ENCODE results near the gene LARP1. TPM values are rescaled to one million over a fixed set of nuclear protein-coding genes. Genes with fewer than 3 reads are reported as not detected.

LARP1 gene
- total and polyA plus RNA-seq, 4 donors: 26.0 to 74.1 (median 32.6) TPM

- Histone ChIP-seq H3K4me3 (ENCODE audit: low read depth in 1 of 3, low read length in 3 of 3) (no peak overlapping the region), H3K9me3 (ENCODE audit: control insufficient read depth in 4 of 4, low read length in 3 of 4) (no peaks in the 10 kb centered on the region), H3K4me1 (ENCODE audit: control insufficient read depth in 4 of 4, insufficient read depth in 4 of 4, low read length in 3 of 4) (peaks cover 3 to 30% (median 7%) of the 10 kb centered on the region in 4 donors), H3K9ac (ENCODE audit: low read depth in 1 of 2, low read length in 2 of 2) (no peak overlapping the region), H3K27me3 (ENCODE audit: control insufficient read depth in 4 of 4, insufficient read depth in 4 of 4, low read length in 3 of 4) (no peaks in the 10 kb centered on the region), H3K36me3 (ENCODE audit: control insufficient read depth in 4 of 4, insufficient read depth in 3 of 4, low read depth in 1 of 4, low read length in 3 of 4) (no peaks in the 10 kb centered on the region), H3K27ac (ENCODE audit: low read depth in 1 of 2, low read length in 2 of 2) (no peak overlapping the region)
- no peak for DNase-seq (ENCODE audit: low spot score)
- TF ChIP-seq SP1 (IDR thresholded peaks at IDR 0.05): no peak
- TF ChIP-seq YY1 (IDR thresholded peaks at IDR 0.05): no peak
- TF ChIP-seq, protein P1, sequence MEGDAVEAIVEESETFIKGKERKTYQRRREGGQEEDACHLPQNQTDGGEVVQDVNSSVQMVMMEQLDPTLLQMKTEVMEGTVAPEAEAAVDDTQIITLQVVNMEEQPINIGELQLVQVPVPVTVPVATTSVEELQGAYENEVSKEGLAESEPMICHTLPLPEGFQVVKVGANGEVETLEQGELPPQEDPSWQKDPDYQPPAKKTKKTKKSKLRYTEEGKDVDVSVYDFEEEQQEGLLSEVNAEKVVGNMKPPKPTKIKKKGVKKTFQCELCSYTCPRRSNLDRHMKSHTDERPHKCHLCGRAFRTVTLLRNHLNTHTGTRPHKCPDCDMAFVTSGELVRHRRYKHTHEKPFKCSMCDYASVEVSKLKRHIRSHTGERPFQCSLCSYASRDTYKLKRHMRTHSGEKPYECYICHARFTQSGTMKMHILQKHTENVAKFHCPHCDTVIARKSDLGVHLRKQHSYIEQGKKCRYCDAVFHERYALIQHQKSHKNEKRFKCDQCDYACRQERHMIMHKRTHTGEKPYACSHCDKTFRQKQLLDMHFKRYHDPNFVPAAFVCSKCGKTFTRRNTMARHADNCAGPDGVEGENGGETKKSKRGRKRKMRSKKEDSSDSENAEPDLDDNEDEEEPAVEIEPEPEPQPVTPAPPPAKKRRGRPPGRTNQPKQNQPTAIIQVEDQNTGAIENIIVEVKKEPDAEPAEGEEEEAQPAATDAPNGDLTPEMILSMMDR (IDR thresholded peaks at IDR 0.05; ENCODE audit: low read depth, low read length, missing input control): no peak
- TF ChIP-seq HNF4G (IDR thresholded peaks at IDR 0.05): no peak
- no peak for TF ChIP-seq HNF4A (conservative IDR thresholded peaks at IDR 0.05)
- TF ChIP-seq FOXA2 (IDR thresholded peaks at IDR 0.05): no peak
- TF ChIP-seq, protein P2, sequence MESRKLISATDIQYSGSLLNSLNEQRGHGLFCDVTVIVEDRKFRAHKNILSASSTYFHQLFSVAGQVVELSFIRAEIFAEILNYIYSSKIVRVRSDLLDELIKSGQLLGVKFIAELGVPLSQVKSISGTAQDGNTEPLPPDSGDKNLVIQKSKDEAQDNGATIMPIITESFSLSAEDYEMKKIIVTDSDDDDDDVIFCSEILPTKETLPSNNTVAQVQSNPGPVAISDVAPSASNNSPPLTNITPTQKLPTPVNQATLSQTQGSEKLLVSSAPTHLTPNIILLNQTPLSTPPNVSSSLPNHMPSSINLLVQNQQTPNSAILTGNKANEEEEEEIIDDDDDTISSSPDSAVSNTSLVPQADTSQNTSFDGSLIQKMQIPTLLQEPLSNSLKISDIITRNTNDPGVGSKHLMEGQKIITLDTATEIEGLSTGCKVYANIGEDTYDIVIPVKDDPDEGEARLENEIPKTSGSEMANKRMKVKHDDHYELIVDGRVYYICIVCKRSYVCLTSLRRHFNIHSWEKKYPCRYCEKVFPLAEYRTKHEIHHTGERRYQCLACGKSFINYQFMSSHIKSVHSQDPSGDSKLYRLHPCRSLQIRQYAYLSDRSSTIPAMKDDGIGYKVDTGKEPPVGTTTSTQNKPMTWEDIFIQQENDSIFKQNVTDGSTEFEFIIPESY (IDR thresholded peaks at IDR 0.05): no peak
- TF ChIP-seq MAX (IDR thresholded peaks at IDR 0.05): no peak
- TF ChIP-seq NR2F2 (IDR thresholded peaks at IDR 0.05): no peak
- 70% methylated on average over 10 of the region's 10 CpGs for WGBS
These were observed 16.3 kb downstream of the LARP1 start for GRCh38 chr5:154771383-154771901.

- no peaks in the 10 kb centered on the region for H3K27me3 ChIP-seq (ENCODE audit: control insufficient read depth in 4 of 4, insufficient read depth in 4 of 4, low read length in 3 of 4)
- no peak overlapping the region for H3K9ac ChIP-seq (ENCODE audit: low read depth in 1 of 2, low read length in 2 of 2)
- H3K27ac ChIP-seq (ENCODE audit: low read depth in 1 of 2, low read length in 2 of 2): no peak overlapping the region
- TF ChIP-seq FOXA2 (IDR thresholded peaks at IDR 0.05) (no peak), HNF4G (IDR thresholded peaks at IDR 0.05) (no peak), HNF4A (conservative IDR thresholded peaks at IDR 0.05) (no peak), RXRA (IDR thresholded peaks at IDR 0.05) (no peak), YY1 (IDR thresholded peaks at IDR 0.05) (no peak), FOXA1 (IDR thresholded peaks at IDR 0.05) (no peak), REST (IDR thresholded peaks at IDR 0.05) (no peak), RAD21 (IDR thresholded peaks at IDR 0.05) (no peak), SP1 (IDR thresholded peaks at IDR 0.05) (no peak), EGR1 (IDR thresholded peaks at IDR 0.05; ENCODE audit: low read depth in 2 of 2) (no peak), NR2F2 (IDR thresholded peaks at IDR 0.05) (no peak), MAX (IDR thresholded peaks at IDR 0.05) (no peak), GABPA (IDR thresholded peaks at IDR 0.05 in 1 of 2, conservative IDR thresholded peaks at IDR 0.05 in 1 of 2) (no peak), TAF1 (conservative IDR thresholded peaks at IDR 0.05) (no peak)
- TF ChIP-seq, protein P3, sequence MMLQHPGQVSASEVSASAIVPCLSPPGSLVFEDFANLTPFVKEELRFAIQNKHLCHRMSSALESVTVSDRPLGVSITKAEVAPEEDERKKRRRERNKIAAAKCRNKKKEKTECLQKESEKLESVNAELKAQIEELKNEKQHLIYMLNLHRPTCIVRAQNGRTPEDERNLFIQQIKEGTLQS (IDR thresholded peaks at IDR 0.05): no peak
- TF ChIP-seq, protein P1 (IDR thresholded peaks at IDR 0.05; ENCODE audit: low read depth, low read length, missing input control): no peak
- TF ChIP-seq, protein P2 (IDR thresholded peaks at IDR 0.05): no peak
- no peak for DNase-seq (ENCODE audit: low spot score)
- H3K4me1 ChIP-seq (ENCODE audit: control insufficient read depth in 4 of 4, insufficient read depth in 4 of 4, low read length in 3 of 4): peaks cover 0 to 27% (median 4%) of the 10 kb centered on the region in 4 donors
- H3K36me3 ChIP-seq (ENCODE audit: control insufficient read depth in 4 of 4, insufficient read depth in 3 of 4, low read depth in 1 of 4, low read length in 3 of 4): no peaks in the 10 kb centered on the region
- no peaks in the 10 kb centered on the region for H3K9me3 ChIP-seq (ENCODE audit: control insufficient read depth in 4 of 4, low read length in 3 of 4)
- WGBS: 78% methylated on average over 3 of the region's 3 CpGs
- H3K4me3 ChIP-seq (ENCODE audit: low read depth in 1 of 3, low read length in 3 of 3): no peak overlapping the region
These were observed 18.1 kb downstream of the LARP1 start for GRCh38 chr5:154773326-154773725.

Measured in liver (tissue), 9 donors.